ENCODE data around the gene MYEOV.

The MYEOV gene

DNA sequence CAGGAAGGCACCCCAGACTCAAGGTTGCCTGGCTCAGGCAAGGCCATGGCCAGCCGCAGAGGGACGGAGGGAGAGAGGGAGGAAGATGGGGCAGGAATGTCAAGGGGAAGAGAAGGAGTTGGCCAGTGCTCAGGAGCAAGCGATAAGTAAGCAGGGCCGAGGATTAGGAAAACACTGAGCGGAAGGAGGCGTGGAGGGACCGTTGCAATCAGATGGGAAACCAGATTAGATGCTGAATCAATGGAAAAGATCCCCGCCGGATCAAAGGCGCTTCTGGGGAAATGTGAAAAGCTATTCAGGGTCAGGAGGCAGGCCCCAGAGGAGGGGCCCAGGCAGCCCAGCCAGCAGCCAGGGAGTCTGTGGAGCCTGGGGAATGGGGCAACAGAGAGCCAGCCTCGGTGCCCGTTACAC is 26.6 kb upstream of the MYEOV start:
- no peak overlapping the region for H3K4me3 ChIP-seq (ENCODE audit: low read depth, low read length)
- TF ChIP-seq CTCF (IDR thresholded peaks at IDR 0.05; ENCODE audit: borderline replicate concordance, insufficient read depth, low read depth, low read length): no peak

DNA sequence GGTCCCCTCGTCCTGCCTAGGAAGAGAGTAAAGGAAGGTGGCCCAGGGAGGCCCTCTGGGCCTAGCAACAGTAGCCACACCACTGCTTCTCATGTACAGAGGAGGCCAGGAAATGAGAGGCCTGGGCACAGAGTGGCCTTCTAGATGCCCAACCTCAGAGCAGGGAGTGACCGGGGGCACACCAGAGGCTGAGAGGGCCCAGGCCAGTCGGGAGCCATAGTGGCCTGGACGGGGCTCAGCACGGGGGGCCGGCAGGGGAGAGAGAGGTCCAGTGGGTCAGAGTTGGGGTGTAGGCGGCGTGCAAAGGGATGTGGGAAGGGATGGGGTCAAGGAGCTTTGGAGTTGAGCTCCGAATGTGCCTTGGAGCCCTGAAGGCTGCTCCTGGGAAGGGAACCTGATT is 25.0 kb upstream of the MYEOV start:
- H3K4me3 ChIP-seq (ENCODE audit: low read depth, low read length): no peak overlapping the region
- TF ChIP-seq CTCF (IDR thresholded peaks at IDR 0.05; ENCODE audit: borderline replicate concordance, insufficient read depth, low read depth, low read length): no peak

DNA sequence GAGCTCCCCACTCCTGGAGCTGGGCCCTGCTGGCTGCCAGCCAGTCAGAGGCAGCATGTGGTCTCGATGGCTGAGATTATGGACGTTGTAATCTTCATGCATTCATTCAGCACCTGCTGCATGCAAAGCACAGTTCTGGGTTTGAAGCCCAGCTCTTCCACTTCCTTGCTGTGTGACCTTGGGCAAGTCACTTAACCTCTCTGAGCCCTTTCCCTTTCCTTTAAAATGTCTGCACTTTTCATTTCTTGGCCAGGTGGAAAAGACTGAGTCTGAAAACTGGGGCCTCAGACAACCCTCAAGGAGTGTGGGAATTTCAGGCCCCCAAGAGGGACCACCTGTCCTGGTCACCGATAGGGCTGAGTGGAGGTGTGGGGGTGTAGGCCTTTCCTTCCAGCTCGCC is 24.6 kb upstream of the MYEOV start:
- TF ChIP-seq CTCF (IDR thresholded peaks at IDR 0.05; ENCODE audit: borderline replicate concordance, insufficient read depth, low read depth, low read length): no peak
- no peak overlapping the region for H3K4me3 ChIP-seq (ENCODE audit: low read depth, low read length)

GRCh38 chr11:69269926-69270697 is 23.8 kb upstream of the MYEOV start:
- TF ChIP-seq CTCF (IDR thresholded peaks at IDR 0.05; ENCODE audit: borderline replicate concordance, insufficient read depth, low read depth, low read length): no peak
- H3K4me3 ChIP-seq (ENCODE audit: low read depth, low read length): no peak overlapping the region

- no peak for TF ChIP-seq CTCF (IDR thresholded peaks at IDR 0.05; ENCODE audit: borderline replicate concordance, insufficient read depth, low read depth, low read length)
- no peak overlapping the region for H3K4me3 ChIP-seq (ENCODE audit: low read depth, low read length)
Observed at GRCh38 chr11:69270941-69271340, 23.0 kb upstream of the MYEOV start.

DNA sequence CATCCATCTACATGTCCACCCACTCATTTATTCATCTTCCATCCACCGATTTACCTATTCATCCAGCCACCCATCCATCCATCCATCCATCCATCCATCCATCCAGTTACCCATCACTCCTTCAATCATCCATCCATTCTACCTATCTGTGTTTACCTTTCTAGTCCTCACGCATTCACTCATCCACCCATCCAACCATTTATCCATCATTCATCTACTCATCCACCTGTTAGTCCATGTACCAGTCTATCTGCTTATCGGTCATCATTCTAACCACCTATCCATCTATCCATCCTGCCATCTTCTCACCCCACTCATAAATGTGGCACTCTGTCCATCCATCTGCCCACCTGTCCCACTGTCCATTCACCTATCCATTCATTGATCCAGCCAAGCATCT is 21.9 kb upstream of the MYEOV start:
- H3K4me3 ChIP-seq (ENCODE audit: low read depth, low read length): no peak overlapping the region
- no peak for TF ChIP-seq CTCF (IDR thresholded peaks at IDR 0.05; ENCODE audit: borderline replicate concordance, insufficient read depth, low read depth, low read length)

- no peak overlapping the region for H3K4me3 ChIP-seq (ENCODE audit: low read depth, low read length)
- TF ChIP-seq CTCF (IDR thresholded peaks at IDR 0.05; ENCODE audit: borderline replicate concordance, insufficient read depth, low read depth, low read length): no peak
Observed at GRCh38 chr11:69272831-69273485, 21.0 kb upstream of the MYEOV start.

All from GM12875 (cell line).